ENCODE results near the gene CNOT3. TPM values are rescaled to one million over a fixed set of nuclear protein-coding genes. Genes with fewer than 3 reads are reported as not detected.

The CNOT3 gene
- total and polyA plus RNA-seq, 2 of the 13 experiments (the other 11 are each of a cell fraction or from before 2014, with no cell fraction given): 4.3 to 5.8 TPM

DNA sequence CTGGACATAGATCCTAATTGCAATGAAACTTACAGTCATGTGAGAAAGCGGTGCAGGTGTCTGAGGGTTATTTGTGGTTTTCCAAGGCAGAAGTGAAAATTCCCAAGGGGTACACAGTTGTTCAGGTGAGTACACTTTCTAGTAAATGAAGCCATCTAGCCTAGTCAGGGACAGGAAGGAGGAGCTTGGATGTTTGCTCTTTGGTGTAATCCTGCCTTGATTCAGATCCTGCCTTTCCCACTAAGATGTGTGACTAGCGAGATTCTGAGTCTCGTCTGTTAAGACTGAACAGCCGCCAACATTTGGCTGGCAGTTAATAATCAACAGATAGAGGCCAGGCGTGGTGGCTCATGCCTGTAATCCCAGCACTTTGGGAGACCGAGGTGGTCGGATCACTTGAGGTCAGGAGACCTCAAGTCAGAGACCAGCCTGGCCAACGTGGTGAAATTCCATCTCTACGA, 65.6 kb downstream of the CNOT3 start (continued):
- TF ChIP-seq ZBTB3 (CRISPR knock-in tag; IDR thresholded peaks at IDR 0.05; ENCODE audit: borderline replicate concordance, low read depth) (no peak), ZC3H4 (CRISPR knock-in tag; IDR thresholded peaks at IDR 0.05; ENCODE audit: borderline replicate concordance) (no peak), ZFY (CRISPR knock-in tag; IDR thresholded peaks at IDR 0.05) (0 out of 2 replicates have a peak, but pooled peaks have one; percentile 20), SUZ12 (IDR thresholded peaks at IDR 0.05; ENCODE audit: low read depth, low read length) (no peak), MXD1 (CRISPR knock-in tag; IDR thresholded peaks at IDR 0.05) (0 out of 2 replicates have a peak, but pooled peaks have one; percentile 29), SP1 (IDR thresholded peaks at IDR 0.05) (no peak), SP1 (CRISPR knock-in tag; IDR thresholded peaks at IDR 0.05) (no peak), DRAP1 (CRISPR knock-in tag; IDR thresholded peaks at IDR 0.05) (0 out of 2 replicates have a peak, but pooled peaks have one; percentile 30), FLYWCH1 (CRISPR knock-in tag; IDR thresholded peaks at IDR 0.05) (no peak)
- TF ChIP-seq, protein P1, sequence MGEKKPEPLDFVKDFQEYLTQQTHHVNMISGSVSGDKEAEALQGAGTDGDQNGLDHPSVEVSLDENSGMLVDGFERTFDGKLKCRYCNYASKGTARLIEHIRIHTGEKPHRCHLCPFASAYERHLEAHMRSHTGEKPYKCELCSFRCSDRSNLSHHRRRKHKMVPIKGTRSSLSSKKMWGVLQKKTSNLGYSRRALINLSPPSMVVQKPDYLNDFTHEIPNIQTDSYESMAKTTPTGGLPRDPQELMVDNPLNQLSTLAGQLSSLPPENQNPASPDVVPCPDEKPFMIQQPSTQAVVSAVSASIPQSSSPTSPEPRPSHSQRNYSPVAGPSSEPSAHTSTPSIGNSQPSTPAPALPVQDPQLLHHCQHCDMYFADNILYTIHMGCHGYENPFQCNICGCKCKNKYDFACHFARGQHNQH (CRISPR knock-in tag; IDR thresholded peaks at IDR 0.05): no peak

- 91% methylated on average over 4 of the region's 4 CpGs for WGBS (ENCODE audit: low lambda C conversion rate)
- FAIRE-seq (no peak), ATAC-seq (no peak), DNase-seq (ENCODE audit: low spot score) (no peak)
- Histone ChIP-seq H3K9ac (ENCODE audit: insufficient read depth, low read depth, low read length) (peak overlapping the region; percentile 20; the same call in 1 of the 2 replicates), H3K79me2 (ENCODE audit: insufficient read depth, low read length) (peaks cover 54% of the 10 kb centered on the region), H3K9me3 (ENCODE audit: low read length) (no peaks in the 10 kb centered on the region), H3K27me3 (ENCODE audit: control insufficient read depth in 1 of 2, insufficient read depth in 2 of 2, low read length in 2 of 2) (no peaks in the 10 kb centered on the region; a peak in 1 of 5 replicates), H2AFZ (ENCODE audit: low read length) (no peak overlapping the region), H3K4me2 (ENCODE audit: low read depth, low read length) (peak overlapping the region; percentile 87), H3K36me3 (replicated peaks in 1 of 2; ENCODE audit: control insufficient read depth in 1 of 2, insufficient read depth in 2 of 2, low read length in 2 of 2) (peaks cover 24 to 68% of the 10 kb centered on the region in 2 experiments), H3K4me1 (ENCODE audit: insufficient read depth, low read length) (peaks cover 89% of the 10 kb centered on the region), H4K20me1 (ENCODE audit: insufficient read depth, low read length) (peaks cover 81% of the 10 kb centered on the region), H3K27ac (ENCODE audit: extremely low read length, insufficient read depth, low read length) (no peak overlapping the region), H3K4me3 (replicated peaks in 1 of 3; ENCODE audit: insufficient read depth in 1 of 3, low read depth in 2 of 3, low read length in 3 of 3) (peak overlapping the region in 1 of 3 experiments; percentile 83; a peak in 1 of 6 replicates)
- intact Hi-C loops (cut with micrococcal nuclease; ENCODE audit: unreplicated experiment): loop anchor here (5.0 kb wide), 1 partner anchor 68 kb away; the partner anchor contains the start of gene CNOT3
- ChIA-PET CTCF (ENCODE audit: low intra/inter-chr PET ratio, low total read pairs) (no interaction called here), POLR2A (interaction anchor here (0.7 to 8.7 kb wide), 2 partner anchors 14 to 68 kb away, joined by 4 to 306 read pairs; partner anchors contain the start of genes MBOAT7 and TSEN34)
- no TSS peak for BruUV-seq (replicated peaks)
- in situ Hi-C loops (cut with HindIII; ENCODE audit: extremely low pct_ligation_motif_present, low pct_unique_long_range_greater_than_20kb): no loop called here
- TF ChIP-seq FOXP4 (CRISPR knock-in tag; IDR thresholded peaks at IDR 0.05) (no peak), ZNF230 (CRISPR knock-in tag; IDR thresholded peaks at IDR 0.05) (no peak), ZNF101 (CRISPR knock-in tag; IDR thresholded peaks at IDR 0.05; ENCODE audit: borderline replicate concordance, low read depth) (no peak), ZNF589 (CRISPR knock-in tag; conservative IDR thresholded peaks at IDR 0.05) (no peak), ZBTB38 (CRISPR knock-in tag; IDR thresholded peaks at IDR 0.05) (no peak), ZFP36L2 (CRISPR knock-in tag; IDR thresholded peaks at IDR 0.05) (no peak), ZSCAN12 (CRISPR knock-in tag; IDR thresholded peaks at IDR 0.05) (no peak), POLR2A (IDR thresholded peaks at IDR 0.05; ENCODE audit: insufficient read depth in 1 of 2, low read depth in 2 of 2, low read length in 2 of 2) (peak in 1 of 2 experiments; percentile 4; a peak in 2 of 4 replicates)
- TF ChIP-seq, protein P2, sequence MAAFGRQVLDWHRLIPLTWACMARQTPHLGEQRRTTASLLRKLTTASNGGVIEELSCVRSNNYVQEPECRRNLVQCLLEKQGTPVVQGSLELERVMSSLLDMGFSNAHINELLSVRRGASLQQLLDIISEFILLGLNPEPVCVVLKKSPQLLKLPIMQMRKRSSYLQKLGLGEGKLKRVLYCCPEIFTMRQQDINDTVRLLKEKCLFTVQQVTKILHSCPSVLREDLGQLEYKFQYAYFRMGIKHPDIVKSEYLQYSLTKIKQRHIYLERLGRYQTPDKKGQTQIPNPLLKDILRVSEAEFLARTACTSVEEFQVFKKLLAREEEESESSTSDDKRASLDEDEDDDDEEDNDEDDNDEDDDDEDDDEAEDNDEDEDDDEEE (CRISPR knock-in tag; IDR thresholded peaks at IDR 0.05): no peak
Observed at GRCh38 chr19:54204767-54205468, 67.4 kb downstream of the CNOT3 start.

All from HepG2 (cell line).